Astrocyte of the spinal cord (primary cell): ENCODE results near the gene LOXHD1.

Experiments
- DNase-seq: peaks from one replicate; pipeline ENCODE4 v3.0.0; 2011; ENCODE audit warnings: low read depth, low spot score
- H3K4me3 ChIP-seq: 2 replicates; pipeline ENCODE4 v1.5.1; 2011; ENCODE audit warnings: low read depth, mild to moderate bottlenecking, low read length, moderate library complexity
- in situ Hi-C: cut with HindIII; loops from 2 replicates; pipeline ENCODE4 v1.10.0; 2017; ENCODE audit warnings: low sequenced_read_pairs
- TF ChIP-seq, protein P1 (sequence below): IDR thresholded peaks from 2 replicates; pipeline ENCODE4 v1.5.1; 2012; ENCODE audit warnings: low read depth, mild to moderate bottlenecking, low read length, inconsistent platforms

Gene LOXHD1

DNA sequence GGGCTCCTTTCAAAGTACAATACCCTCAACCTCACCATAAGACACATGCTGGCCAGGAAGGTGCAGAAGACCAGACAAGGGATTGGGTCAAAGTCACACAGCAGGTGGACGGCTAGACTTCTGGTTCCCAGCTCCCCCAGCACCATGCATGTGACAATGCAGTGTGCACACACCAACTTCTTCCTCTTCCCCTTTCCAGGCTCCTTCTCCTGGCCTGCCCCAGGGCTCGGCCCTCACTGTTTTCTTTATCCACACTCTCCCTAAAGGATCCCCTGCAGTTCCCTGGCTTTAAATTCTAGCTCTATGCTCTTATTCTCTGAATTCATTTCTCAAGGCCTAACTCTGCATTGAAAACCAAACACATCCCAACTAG, 82.3 kb downstream of the LOXHD1 start:
- no peak overlapping the region for H3K4me3 ChIP-seq
- TF ChIP-seq, protein P1, sequence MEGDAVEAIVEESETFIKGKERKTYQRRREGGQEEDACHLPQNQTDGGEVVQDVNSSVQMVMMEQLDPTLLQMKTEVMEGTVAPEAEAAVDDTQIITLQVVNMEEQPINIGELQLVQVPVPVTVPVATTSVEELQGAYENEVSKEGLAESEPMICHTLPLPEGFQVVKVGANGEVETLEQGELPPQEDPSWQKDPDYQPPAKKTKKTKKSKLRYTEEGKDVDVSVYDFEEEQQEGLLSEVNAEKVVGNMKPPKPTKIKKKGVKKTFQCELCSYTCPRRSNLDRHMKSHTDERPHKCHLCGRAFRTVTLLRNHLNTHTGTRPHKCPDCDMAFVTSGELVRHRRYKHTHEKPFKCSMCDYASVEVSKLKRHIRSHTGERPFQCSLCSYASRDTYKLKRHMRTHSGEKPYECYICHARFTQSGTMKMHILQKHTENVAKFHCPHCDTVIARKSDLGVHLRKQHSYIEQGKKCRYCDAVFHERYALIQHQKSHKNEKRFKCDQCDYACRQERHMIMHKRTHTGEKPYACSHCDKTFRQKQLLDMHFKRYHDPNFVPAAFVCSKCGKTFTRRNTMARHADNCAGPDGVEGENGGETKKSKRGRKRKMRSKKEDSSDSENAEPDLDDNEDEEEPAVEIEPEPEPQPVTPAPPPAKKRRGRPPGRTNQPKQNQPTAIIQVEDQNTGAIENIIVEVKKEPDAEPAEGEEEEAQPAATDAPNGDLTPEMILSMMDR, result no peak
- in situ Hi-C loops, result no loop called here
- DNase-seq, result no peak

DNA sequence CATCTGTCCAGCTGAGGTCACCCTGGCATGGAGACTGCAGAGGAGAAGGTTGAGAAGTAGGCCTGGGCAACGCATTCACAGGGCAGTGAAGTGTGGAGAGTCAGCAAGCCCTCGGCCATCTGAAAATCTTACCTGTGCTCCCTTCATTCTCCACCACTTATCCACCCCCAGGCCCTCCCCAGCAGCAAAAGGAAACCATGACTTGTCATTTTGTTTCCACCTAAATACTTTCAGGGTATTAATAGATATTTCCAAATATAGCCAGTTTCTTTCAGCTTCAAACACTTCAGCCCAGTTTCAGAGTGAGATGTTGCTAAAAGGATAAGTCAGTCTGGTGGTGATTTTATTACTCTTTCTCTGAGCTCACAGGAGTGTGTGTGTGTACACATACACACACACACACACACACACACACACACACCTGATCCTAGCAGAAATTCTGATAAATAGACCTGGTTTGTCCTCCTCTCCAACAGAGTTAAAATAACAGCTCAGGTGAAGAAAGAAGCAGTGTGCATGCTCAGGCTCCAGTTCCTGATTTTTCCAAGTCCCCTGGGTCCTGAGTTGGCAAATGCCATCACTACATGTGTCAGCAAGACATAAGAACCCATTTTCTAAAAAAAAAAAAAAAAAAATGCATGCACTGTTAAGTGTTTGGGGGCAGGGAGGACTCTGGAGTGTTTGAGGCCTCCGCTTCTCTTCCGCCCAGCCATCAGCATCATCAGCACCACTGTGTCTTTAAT, 82.8 kb downstream of the LOXHD1 start:
- DNase-seq, result no peak
- H3K4me3 ChIP-seq, result no peak overlapping the region
- TF ChIP-seq, protein P1, result no peak
- in situ Hi-C loops, result no loop called here

DNA sequence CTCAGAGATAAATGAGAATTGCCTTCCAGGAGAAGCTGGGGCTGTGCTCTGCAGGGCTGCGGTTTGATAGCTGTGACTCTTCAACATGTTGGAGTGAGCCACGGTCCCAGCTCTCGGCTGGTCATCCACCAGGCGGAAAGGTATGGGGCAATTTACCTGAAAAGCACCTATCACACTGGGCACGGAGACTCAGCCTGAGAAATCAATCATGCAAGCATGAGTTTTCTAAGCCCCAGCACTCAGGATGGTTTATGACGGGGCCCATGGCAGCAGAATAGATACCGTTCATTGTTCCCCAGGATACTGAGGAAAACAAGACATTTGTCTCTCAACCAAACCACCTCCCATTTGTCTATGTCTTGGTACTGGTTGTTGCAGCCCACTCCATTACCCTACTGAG, 83.9 kb downstream of the LOXHD1 start:
- TF ChIP-seq, protein P1, result no peak
- no peak overlapping the region for H3K4me3 ChIP-seq
- DNase-seq, result no peak
- in situ Hi-C loops, result no loop called here

DNA sequence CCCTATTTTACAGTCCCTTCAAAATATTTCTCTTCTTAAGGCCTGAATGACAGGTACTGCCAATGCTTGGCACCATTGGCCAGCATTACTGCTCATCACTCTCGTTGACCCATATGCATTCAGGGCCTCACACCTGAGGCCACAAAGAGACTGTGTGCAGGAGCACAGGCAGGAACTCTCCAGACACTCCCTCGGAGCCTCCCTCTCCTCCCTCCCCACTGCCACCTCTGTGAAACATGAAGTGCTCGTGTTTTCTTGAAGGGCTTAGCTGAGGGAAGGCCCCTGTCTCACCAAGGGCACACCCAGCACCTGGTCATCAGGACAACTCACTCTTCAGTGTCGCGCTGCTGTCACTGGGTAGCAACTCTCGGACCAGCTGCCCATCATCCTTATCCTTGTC, 85.3 kb downstream of the LOXHD1 start:
- TF ChIP-seq, protein P1, result no peak
- no peak for DNase-seq
- H3K4me3 ChIP-seq, result no peak overlapping the region
- in situ Hi-C loops, result no loop called here

DNA sequence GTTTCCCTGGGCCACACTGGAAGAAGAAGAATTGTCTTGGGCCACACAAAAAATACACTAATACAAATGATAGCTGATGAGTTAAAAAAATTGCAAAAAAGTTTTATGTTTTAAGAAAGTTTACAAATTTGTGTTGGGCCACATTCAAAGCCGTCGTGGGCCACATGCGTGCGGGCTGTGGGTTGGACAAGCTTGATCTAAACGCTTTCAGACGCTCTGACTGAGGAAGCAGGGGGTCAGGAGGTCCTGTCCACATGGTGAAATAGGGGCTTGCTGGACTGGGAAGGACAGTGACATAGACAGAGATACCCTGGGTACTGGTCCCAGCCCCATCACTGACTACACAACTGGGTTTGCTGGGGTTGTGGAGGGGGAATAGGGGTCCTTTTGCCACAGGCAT, 86.4 kb downstream of the LOXHD1 start:
- in situ Hi-C loops, result no loop called here
- H3K4me3 ChIP-seq, result no peak overlapping the region
- TF ChIP-seq, protein P1, result no peak
- no peak for DNase-seq

DNA sequence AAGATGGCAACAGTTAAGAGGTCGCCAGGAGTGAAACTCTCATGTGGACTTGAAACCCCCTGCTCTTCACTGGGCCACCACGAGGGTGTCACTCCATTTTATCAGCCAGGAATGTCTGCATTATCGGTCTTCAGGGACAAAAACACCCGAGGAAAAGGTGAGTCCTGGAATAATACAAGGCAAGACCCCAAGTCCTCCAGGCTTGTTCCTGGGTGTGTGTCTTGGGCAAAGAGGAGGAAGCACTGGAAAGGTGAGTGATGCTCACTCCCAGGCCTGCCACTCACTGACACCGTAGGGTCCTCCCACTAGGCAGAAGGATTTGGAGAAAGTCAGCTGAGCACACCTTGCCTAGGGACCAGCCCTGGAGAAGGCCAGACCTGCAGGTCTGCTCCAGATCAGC, 86.9 kb downstream of the LOXHD1 start:
- in situ Hi-C loops, result no loop called here
- TF ChIP-seq, protein P1, result no peak
- DNase-seq, result no peak
- H3K4me3 ChIP-seq, result no peak overlapping the region
